ENCODE data around the gene FGD2.

Gene FGD2

DNA sequence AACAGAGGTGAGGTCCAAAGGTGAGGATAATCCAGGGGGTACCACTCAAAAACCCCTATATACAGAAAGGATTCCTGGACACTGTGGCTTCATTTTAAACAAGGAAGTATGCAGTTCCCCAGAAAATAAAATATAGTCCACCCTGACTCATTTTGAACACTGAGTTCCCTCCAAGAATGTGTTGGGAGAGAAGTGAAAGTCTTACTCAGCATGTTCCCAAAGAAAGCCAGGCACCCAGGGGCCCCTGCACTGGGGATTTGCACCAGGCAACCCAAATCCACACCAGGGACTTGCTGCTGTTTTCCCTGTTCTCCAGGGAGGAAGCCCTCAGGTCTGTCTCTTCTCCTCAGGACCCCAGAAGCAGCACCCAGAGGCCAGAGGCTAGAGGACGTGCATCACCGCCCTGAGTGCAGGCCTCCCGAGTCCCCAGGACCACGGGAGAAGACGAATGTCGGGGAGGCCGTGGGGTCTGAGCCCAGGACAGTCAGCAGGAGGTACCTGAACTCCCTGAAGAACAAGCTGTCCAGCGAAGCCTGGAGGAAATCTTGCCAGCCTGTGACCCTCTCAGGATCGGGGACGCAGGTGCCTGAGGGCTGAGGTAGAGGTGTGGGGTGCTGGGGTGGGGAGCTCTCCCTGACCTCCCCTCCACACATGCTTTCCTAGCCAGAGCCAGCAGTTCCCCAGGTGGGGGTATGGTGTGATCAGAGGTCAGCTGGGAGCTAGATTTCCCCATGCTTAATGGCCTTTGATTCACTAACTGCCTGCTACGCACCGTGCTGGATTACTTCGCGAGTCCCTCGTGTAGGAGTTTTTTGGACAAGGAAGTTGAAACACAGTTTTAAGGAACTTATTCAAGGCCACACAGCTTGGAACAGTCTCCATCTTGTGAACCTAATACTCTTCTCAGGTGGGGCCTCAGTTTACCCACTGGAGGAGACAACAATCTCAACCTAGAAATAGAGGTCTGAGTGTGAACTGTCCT is 3.3 kb downstream of the FGD2 start:
- no peak overlapping the region for H3K27ac ChIP-seq
- POLR2A ChIA-PET (ENCODE audit: low non-redundant PET), result no interaction called here
- TF ChIP-seq, protein P1, sequence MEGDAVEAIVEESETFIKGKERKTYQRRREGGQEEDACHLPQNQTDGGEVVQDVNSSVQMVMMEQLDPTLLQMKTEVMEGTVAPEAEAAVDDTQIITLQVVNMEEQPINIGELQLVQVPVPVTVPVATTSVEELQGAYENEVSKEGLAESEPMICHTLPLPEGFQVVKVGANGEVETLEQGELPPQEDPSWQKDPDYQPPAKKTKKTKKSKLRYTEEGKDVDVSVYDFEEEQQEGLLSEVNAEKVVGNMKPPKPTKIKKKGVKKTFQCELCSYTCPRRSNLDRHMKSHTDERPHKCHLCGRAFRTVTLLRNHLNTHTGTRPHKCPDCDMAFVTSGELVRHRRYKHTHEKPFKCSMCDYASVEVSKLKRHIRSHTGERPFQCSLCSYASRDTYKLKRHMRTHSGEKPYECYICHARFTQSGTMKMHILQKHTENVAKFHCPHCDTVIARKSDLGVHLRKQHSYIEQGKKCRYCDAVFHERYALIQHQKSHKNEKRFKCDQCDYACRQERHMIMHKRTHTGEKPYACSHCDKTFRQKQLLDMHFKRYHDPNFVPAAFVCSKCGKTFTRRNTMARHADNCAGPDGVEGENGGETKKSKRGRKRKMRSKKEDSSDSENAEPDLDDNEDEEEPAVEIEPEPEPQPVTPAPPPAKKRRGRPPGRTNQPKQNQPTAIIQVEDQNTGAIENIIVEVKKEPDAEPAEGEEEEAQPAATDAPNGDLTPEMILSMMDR (conservative IDR thresholded peaks at IDR 0.05; ENCODE audit: low read depth), result no peak
- no peak for DNase-seq (ENCODE audit: low spot score)
- CTCF ChIA-PET, result no interaction called here

DNA sequence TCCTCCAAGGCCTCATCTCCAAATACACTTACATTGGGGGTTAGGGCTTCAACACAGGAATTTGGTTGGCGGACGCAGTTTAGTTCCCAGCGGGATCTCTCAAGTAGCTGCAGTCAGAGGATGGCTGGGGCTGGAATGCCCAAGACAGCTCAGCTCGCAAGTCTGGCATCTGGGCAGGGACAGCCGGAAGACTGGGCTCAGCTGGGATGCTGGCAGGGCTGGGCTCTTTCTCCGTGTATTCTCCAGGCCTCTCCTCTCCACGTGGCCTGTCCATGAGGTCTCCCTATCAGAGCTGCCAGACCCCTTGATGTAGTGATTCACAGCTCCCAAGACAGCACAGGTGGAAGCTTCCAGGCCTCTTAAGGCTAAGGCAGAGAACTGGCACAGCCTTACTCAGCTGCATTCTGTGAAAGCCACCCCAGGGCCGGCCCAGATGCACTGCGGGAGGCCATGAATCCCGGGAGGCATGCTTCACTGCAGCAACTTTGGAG is 5.0 kb downstream of the FGD2 start:
- POLR2A ChIA-PET (ENCODE audit: low non-redundant PET), result no interaction called here
- DNase-seq (ENCODE audit: low spot score), result no peak
- CTCF ChIA-PET, result interaction anchor here (0.7 to 1.0 kb wide), 2 partner anchors 9 to 200 kb away, joined by 3 to 7 read pairs; no protein-coding TSS in a partner anchor
- H3K27ac ChIP-seq, result no peak overlapping the region
- TF ChIP-seq, protein P1 (conservative IDR thresholded peaks at IDR 0.05; ENCODE audit: low read depth), result no peak

DNA sequence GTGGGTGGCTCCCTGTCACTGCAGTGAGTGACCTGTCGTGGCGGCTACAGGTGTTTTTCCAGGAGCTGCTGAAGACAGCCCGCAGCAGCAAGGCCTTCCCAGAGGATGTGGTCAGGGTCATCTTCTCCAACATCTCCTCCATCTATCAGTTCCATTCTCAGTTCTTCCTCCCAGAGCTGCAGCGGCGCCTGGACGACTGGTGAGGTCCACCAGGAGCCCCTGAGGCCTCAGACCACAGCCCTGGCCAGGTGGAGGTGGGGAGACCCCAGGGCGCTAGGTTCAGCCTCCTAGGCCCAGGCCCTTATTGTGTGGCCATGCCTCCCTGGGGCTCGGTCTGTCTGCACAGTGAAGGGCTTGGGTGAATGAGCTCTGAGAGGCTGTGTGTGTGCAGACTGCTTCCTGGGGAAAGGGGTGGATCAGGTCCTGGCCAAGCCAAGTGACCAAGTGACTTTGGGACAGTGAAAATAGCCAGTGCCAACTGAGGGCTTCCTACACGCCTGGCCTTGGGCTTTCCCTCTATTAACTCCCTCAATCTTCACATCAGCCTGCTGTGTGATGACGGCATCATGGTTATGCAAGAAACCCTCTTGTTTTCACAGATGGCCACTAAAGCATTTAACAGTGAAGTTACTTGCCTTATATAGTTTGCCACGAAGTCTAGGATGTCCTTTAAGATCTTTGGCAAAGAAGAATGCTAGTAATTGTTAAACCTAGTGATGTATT is 6.4 kb downstream of the FGD2 start:
- CTCF ChIA-PET, result interaction anchor here (0.6 kb wide), 1 partner anchor 77 kb away, joined by 4 read pairs; no protein-coding TSS in a partner anchor
- no peak for DNase-seq (ENCODE audit: low spot score)
- no peak overlapping the region for H3K27ac ChIP-seq
- TF ChIP-seq, protein P1 (conservative IDR thresholded peaks at IDR 0.05; ENCODE audit: low read depth), result no peak
- POLR2A ChIA-PET (ENCODE audit: low non-redundant PET), result no interaction called here

DNA sequence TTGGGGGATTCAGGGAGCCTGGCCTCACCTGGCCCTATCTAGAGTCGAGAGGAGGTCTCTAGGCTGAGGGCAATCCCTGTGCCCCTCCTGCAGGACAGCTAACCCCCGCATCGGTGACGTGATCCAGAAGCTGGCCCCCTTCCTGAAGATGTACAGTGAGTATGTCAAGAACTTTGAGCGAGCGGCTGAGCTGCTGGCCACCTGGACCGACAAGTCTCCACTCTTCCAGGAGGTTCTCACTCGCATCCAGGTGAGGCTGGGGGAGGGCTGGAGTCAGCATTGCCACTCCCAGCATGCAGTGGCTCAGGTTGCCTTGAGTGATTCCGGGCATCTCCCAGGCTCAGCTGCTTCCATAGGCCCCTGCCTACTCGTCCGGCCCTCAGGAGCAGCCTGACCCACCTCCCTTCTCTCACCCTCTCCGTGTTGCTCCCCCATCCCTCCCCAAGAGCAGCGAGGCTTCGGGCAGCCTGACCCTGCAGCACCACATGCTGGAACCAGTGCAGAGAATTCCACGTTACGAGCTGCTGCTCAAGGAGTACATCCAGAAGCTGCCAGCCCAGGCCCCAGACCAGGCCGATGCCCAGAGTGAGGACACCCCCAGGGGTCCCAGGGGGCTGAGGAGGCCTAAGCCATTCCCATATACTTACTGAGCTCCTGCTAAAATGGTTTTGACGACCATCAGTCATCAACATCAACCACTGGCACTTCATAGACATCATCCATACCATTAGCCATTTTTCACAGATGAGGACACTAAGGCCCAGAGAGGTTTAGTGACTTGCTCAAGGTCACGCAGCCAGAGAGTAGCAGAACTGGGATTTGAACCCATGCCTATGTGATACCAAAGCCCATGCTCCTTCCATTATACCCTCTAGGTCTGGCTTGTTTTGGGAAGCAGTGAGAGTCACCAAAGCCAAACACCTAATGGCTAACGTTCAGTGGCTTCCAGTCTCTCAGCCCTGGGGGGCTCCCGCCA is 8.3 kb downstream of the FGD2 start:
- TF ChIP-seq, protein P1 (conservative IDR thresholded peaks at IDR 0.05; ENCODE audit: low read depth), result no peak
- CTCF ChIA-PET, result no interaction called here
- DNase-seq (ENCODE audit: low spot score), result no peak
- POLR2A ChIA-PET (ENCODE audit: low non-redundant PET), result interaction anchor here (0.9 kb wide), 1 partner anchor 27 kb away, joined by 3 read pairs; the partner anchor contains the start of gene MTCH1
- no peak overlapping the region for H3K27ac ChIP-seq

DNA sequence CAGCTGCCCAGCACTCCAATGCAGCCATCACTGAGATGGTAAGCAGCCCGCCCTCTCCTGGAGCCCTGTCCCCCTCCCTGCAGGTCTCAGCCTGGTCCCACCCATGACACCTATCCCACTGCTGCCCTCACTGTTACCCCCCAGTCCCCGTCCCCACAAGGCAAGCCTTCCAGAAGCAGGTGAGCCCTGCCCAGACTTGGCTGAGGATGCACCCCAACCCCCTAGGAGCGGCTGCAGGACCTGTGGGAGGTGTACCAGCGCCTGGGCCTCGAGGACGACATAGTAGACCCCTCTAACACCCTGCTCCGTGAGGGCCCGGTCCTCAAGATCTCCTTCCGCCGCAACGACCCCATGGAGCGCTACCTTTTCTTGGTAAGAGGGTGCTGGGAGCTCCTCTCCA is 9.2 kb downstream of the FGD2 start:
- H3K27ac ChIP-seq, result no peak overlapping the region
- TF ChIP-seq, protein P1 (conservative IDR thresholded peaks at IDR 0.05; ENCODE audit: low read depth), result no peak
- ChIA-PET POLR2A (ENCODE audit: low non-redundant PET) (no interaction called here), CTCF (no interaction called here)
- DNase-seq (ENCODE audit: low spot score), result no peak
